Esophagus muscularis mucosa (tissue), 4 donors: ENCODE data around the gene CIT. TPM values are rescaled to one million over a fixed set of nuclear protein-coding genes. Genes with fewer than 3 reads are reported as not detected.

Experiments used
- DNase-seq: peaks from one replicate; pipeline ENCODE4 v3.0.0-alpha.2; 2017; ENCODE audit errors: extremely low spot score
- H3K27ac ChIP-seq, 4 donors: fragments of 200-600 bp; sonication (generic); replicated peaks in 1 of 4; 1 replicate in 3 of 4; 2 replicates in 1 of 4; pipeline ENCODE4 v1.5.1; 2016 to 2019; ENCODE audit warnings: mild to moderate bottlenecking in 1 of 4
- H3K27me3 ChIP-seq, 4 donors: fragments of 200-600 bp; sonication (generic); one replicate each; pipeline versions ENCODE4 v1.5.1 to v1.6.0; 2016 to 2019
- H3K36me3 ChIP-seq, 4 donors: fragments of 200-600 bp; sonication (generic); one replicate each; pipeline ENCODE4 v1.5.1; 2016 to 2019
- H3K4me1 ChIP-seq, 4 donors: fragments of 200-600 bp; sonication (generic); one replicate each; pipeline ENCODE4 v1.5.1; 2016 to 2019
- H3K4me3 ChIP-seq, 4 donors: fragments of 200-600 bp; sonication (generic); 1 replicate in 2 of 4; 2 replicates in 2 of 4; pipeline ENCODE4 v1.5.1; 2016 to 2019; ENCODE audit warnings: mild to moderate bottlenecking in 4 of 4, moderate library complexity in 1 of 4
- H3K9me3 ChIP-seq, 4 donors: fragments of 200-600 bp; sonication (generic); 1 replicate in 3 of 4; 2 replicates in 1 of 4; pipeline ENCODE4 v1.5.1; 2016 to 2019
- EP300 ChIP-seq: sonication (generic); formaldehyde crosslinking; IDR thresholded peaks from one replicate; pipeline ENCODE4 v1.6.1; 2017; ENCODE audit warnings: antibody characterized with exemption
- POLR2A ChIP-seq: fragments of 450-650 bp; IDR thresholded peaks from one replicate; pipeline ENCODE4 v1.6.1; 2017; ENCODE audit warnings: antibody characterized with exemption, moderate library complexity, mild to moderate bottlenecking, low read depth
- POLR2AphosphoS5 ChIP-seq, 2 donors: sonication (generic); formaldehyde crosslinking; IDR thresholded peaks; one replicate each; pipeline ENCODE4 v1.6.1; 2017; ENCODE audit warnings: antibody characterized with exemption in 2 of 2
- WGBS: methylation state at CpG from one replicate; pipeline ENCODE4 v1.1.5; 2018; 5-methylcytosine and 5-hydroxymethylcytosine counted together
- intact Hi-C: fragments of 100-400 bp; cut with DNase I; formaldehyde crosslinking; loops from one replicate; pipeline ENCODE4 v1.15.1; 2023
- total RNA-seq, 4 donors: library from RNA; depleted of rRNA; stranded (reverse); fragments of >200 nt; gene quantifications; one replicate each; pipeline versions ENCODE4 v1.1.0 to v1.2.1, GENCODE V29; 2016
- TF ChIP-seq, protein P1 (sequence below), 3 experiments: fragments of 200-600 bp in 2 of 3; fragments of 450-650 bp in 1 of 3; sonication (generic) in 2 of 3; IDR thresholded peaks; one replicate each; pipeline ENCODE4 v1.5.1; 2017 to 2019; ENCODE audit warnings: antibody characterized with exemption in 3 of 3, mild to moderate bottlenecking in 2 of 3, moderate library complexity in 1 of 3

The CIT gene
- total RNA-seq, 4 donors from 2014 or later: 5.1 to 14.8 (median 5.8) TPM

DNA sequence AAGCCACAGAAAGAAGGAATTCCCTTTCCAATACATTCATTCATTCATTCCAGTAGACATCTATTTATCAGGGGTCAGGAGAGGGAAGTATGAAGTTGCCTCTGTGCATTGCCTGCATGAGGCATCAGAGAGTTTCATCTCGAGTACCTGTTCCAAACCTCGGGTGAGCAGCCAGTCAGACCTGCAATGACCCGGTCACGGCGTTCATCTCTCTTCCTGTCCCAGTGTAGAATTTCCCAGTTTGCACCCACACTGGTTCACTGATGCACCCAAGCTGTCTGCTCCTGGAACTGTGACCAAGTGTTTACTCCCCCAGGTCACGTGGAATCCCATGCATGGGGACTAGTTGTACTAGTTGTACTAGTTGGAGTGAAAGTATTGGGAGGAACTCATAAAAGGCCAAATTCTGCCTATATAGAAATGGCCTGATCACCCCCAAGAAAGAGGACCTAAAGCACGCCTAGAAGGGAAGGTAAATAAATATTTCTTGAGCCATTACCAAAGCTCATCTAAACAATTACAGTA, 231.5 kb downstream of the CIT start:
- TF ChIP-seq POLR2A: no peak
- no peak for TF ChIP-seq POLR2AphosphoS5 (IDR thresholded peaks at IDR 0.05)
- no peak for TF ChIP-seq EP300
- TF ChIP-seq, protein P1, sequence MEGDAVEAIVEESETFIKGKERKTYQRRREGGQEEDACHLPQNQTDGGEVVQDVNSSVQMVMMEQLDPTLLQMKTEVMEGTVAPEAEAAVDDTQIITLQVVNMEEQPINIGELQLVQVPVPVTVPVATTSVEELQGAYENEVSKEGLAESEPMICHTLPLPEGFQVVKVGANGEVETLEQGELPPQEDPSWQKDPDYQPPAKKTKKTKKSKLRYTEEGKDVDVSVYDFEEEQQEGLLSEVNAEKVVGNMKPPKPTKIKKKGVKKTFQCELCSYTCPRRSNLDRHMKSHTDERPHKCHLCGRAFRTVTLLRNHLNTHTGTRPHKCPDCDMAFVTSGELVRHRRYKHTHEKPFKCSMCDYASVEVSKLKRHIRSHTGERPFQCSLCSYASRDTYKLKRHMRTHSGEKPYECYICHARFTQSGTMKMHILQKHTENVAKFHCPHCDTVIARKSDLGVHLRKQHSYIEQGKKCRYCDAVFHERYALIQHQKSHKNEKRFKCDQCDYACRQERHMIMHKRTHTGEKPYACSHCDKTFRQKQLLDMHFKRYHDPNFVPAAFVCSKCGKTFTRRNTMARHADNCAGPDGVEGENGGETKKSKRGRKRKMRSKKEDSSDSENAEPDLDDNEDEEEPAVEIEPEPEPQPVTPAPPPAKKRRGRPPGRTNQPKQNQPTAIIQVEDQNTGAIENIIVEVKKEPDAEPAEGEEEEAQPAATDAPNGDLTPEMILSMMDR (IDR thresholded peaks at IDR 0.05): no peak
- intact Hi-C loops: no loop called here
- no peak overlapping the region for H3K4me3 ChIP-seq

GRCh38 chr12:119644930-119645329, 232.2 kb downstream of the CIT start:
- Histone ChIP-seq H3K27ac (no peak overlapping the region), H3K36me3 (no peaks in the 10 kb centered on the region), H3K4me3 (no peak overlapping the region), H3K9me3 (no peaks in the 10 kb centered on the region), H3K27me3 (no peaks in the 10 kb centered on the region), H3K4me1 (no peaks in the 10 kb centered on the region)
- intact Hi-C loops: no loop called here
- WGBS: 83% methylated on average over 3 of the region's 3 CpGs
- no peak for DNase-seq
- TF ChIP-seq POLR2A (no peak), POLR2AphosphoS5 (IDR thresholded peaks at IDR 0.05) (no peak), EP300 (no peak)
- TF ChIP-seq, protein P1 (IDR thresholded peaks at IDR 0.05): no peak

More for the DNA sequence above, 231.5 kb downstream of the CIT start:
- Histone ChIP-seq H3K4me1 (no peaks in the 10 kb centered on the region), H3K27me3 (no peaks in the 10 kb centered on the region), H3K9me3 (no peaks in the 10 kb centered on the region), H3K36me3 (no peaks in the 10 kb centered on the region), H3K27ac (no peak overlapping the region)
- WGBS: 89% methylated on average over 7 of the region's 7 CpGs
- DNase-seq: peak; percentile 74

GRCh38 chr12:119642986-119643385, 234.1 kb downstream of the CIT start:
- H3K4me3 ChIP-seq: no peak overlapping the region
- H3K36me3 ChIP-seq: no peaks in the 10 kb centered on the region
- 63% methylated on average over 4 of the region's 4 CpGs for WGBS
- no peak overlapping the region for H3K27ac ChIP-seq
- no peaks in the 10 kb centered on the region for H3K9me3 ChIP-seq
- TF ChIP-seq EP300: no peak
- TF ChIP-seq POLR2AphosphoS5 (IDR thresholded peaks at IDR 0.05): no peak
- no peak for TF ChIP-seq POLR2A
- intact Hi-C loops: no loop called here
- no peaks in the 10 kb centered on the region for H3K4me1 ChIP-seq
- no peak for DNase-seq
- no peaks in the 10 kb centered on the region for H3K27me3 ChIP-seq

Other genes starting within 250 kb of the CIT start
- 10 to 100 TPM; 18.2 to 32.0 (median 25.4) TPM for gene PRKAB1, start 209.2 kb downstream of the CIT start, total RNA-seq
- gene BICDL1, start 111.9 kb upstream of the CIT start, total RNA-seq: 1 to 10 TPM in 1 of 4 donors, under 1 TPM in 3; 0.17 to 1.2 (median 0.77) TPM
- gene RAB35, start 239.4 kb upstream of the CIT start, total RNA-seq: 10 to 100 TPM; 18.7 to 45.9 (median 38.3) TPM